ENCODE results near the gene AP4E1. TPM values are rescaled to one million over a fixed set of nuclear protein-coding genes. Genes with fewer than 3 reads are reported as not detected.

The AP4E1 gene
- total and polyA plus RNA-seq, 2 of the 8 experiments (the other 6 are each of a cell fraction or from before 2014, with no cell fraction given): 1.4 to 10.9 TPM

DNA sequence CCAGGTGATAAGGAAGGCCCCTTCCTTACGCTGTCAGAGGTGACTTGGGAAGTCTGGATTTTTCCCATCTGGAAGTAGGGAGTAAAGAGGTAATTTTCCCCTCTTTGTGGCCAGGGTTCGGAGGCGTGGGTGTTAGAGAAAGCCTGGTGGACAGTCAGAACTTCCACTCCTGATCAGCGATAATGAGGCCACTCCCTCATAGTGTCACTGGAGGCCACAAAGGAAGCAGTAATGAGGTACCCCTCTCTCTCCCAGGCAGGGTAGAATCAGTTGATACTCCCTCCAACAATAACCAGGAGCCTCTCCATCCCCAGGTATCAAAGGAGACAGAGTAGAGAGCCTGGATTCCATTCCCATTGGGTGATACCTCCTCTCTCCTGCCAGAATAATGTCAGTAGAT, 30.0 kb downstream of the AP4E1 start (continued):
- TF ChIP-seq SUZ12 (IDR thresholded peaks at IDR 0.05; ENCODE audit: low read length): no peak
